GM18873 (cell line): Measurements from ENCODE around the gene PDZD8.

ENCODE experiments used
- ATAC-seq: cut with Tn5 transposase; IDR thresholded peaks from one replicate; pipeline ENCODE4 v1.9.1; 2021; ENCODE audit warnings: mild to moderate bottlenecking, moderate library complexity, moderate number of reproducible peaks; ENCODE audit not compliant: unreplicated experiment, low FRiP score

The PDZD8 gene

GRCh38 chr10:117228210-117228609 is 147.0 kb downstream of the PDZD8 start:
- no peak for ATAC-seq
